Measurements from ENCODE around the gene PARD3.

- TF ChIP-seq EZH2 (IDR thresholded peaks at IDR 0.05; ENCODE audit: insufficient read depth, poor library complexity, severe bottlenecking): no peak
- TF ChIP-seq EZH2phosphoT487 (IDR thresholded peaks at IDR 0.05; ENCODE audit: insufficient read depth, low read depth): no peak
Measured at GRCh38 chr10:34112171-34112782, 702.8 kb downstream of the PARD3 start.
